Activated CD8-positive, alpha-beta memory T cell treated with anti-CD3 and anti-CD28 coated beads for 24 hours (primary cell): ENCODE data around the gene ZNF583.

Source experiments
- DNase-seq: peaks from one replicate; pipeline ENCODE4 v3.0.0-alpha.2; 2020

ZNF583 gene

DNA sequence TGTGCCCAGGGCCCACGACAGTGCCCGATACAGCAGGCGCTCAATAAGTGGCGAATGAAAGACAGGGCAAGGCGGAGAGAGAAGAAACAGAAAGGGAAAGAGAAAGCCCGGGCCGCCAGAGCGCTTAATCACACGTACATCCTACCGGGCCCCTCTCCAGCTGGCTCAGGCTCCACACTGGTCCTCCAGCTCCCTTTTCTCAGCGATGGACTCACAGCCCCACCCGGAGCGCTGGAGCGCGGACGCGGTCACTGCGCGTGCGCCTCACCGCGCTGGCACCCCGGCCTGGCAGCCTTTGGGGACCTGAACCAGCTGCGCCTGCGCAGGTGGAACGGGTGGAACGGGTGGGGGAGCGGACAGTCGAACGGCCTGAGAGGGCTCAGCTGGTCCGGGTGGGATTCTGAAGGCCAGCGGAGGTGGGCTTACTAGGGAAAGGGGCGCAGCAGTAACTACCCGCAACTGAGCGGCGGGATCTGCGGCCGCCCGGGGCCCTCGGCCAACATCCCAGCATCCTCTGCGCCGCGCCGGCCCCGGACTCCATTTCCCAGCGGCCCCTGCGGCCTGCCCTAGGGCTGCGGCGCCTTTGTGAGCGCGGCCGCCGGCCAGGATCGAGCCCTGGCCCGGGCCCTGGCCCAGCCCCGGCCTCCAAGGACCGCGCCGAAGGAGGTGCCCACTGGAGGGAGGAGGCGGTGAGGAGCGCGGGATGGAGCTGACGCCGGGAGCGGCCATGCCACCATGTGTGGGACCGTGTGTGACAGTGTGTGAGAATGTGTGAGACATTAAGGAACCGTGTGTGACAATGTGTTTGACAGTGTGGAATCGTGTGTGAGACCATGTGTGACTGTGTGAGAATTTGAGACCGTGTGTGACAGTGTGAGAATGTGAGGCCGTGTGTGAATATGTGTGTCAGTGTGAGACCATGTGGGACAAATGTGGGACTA lies at the start of gene ZNF583:
ZNF583 (plus strand) TSS at position 569 of the 941 bp plus-strand sequence. CDS start 2,783 bp downstream, outside the sequence.
- DNase-seq = peak; percentile 97

DNA sequence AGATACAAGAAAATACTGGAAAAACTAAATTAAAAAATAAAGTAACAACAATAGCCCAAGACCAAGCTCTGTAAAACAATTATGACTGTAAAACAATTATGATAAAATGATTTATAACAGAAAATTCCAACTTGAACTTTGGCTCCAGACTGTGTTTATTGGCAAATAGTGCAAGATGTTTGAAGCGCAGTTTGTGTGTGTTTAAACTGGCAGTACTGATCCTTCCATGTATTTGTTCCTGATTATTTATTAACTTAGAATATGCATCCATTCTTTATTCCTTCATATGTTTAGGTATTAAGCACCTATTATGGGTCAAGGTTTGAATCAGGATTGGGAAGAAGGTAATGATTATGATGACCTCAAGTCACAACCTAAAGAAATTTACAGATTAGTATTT lies 48.6 kb upstream of the ZNF583 start:
- no peak for DNase-seq

DNA sequence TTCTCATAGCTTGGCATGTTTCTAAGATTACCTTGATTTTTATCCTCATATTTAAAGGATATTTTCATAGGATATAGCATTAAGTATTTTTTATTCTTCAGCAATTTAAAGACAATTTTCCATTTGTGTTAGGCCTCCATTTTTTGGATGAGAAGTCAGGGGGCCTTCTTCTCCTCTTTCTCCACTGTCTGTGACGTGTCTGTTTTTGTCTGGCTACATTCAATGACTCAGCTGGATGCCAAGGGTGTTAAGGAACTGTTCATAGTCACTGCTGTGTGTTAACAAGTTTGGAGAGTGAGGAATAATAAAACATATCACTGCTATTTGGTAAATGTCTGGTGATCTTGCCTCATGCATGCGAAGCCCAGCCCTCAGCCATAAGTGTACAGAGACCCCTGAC lies 47.2 kb upstream of the ZNF583 start:
- DNase-seq = no peak

DNA sequence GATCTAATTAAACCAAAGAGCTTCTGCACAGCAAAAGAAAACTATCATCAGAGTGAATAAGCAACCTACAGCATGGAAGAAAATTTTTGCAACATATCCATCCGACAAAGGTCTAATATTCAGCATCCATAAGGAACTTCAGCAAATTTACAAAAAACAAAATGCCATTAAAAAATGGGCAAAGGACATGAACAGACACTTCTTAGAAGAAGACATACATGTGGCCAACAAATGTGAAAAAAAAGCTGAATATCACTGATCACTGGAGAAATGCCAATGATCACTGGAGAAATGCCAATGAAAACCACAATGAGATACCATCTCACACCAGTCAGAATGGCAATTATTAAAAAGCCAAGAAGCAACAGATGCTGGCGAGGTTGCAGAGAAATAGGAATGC lies 43.3 kb upstream of the ZNF583 start:
- no peak for DNase-seq

DNA sequence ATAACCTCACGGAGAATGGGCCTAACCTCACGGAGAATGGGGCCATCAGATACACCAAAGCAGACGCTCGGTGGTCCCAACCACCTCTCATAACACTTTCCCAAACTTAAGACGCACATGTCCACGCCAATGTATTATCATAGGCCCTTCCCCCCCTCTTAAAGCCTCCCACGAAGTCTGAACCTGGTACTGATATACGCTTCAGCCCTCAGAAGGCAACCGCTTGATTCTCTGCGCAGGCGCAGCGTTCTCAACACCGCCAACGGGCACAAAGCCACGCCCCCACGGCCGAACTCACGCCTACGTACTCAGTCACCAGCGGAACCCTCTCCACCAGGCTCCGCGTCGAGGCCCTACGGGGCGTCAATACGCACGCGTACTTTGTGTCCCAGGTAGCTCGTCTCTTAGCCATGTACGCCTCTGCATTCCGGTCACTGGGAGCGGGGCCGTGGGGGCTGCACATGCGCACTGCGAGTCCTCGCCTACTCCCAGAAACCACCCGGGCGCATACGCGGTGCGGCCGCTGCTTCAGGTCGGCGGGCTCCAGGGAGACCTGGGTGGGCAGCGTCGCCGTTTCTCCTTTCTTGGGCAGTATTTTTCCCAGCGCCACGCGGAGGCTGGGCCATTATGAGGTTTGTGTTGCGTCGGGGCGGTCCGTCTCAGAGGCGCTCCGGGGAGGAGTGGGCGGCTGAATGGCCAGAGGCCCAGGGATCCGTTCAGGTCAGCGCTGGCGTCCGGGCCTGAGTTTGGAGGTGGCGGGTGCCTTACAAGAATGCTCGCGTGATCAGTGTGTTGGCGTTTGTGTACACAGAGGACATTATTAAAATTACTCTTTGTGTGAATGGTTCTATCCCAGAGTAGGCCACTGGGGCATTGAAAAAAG lies 36.1 kb upstream of the ZNF583 start:
- DNase-seq = peak; percentile 91

DNA sequence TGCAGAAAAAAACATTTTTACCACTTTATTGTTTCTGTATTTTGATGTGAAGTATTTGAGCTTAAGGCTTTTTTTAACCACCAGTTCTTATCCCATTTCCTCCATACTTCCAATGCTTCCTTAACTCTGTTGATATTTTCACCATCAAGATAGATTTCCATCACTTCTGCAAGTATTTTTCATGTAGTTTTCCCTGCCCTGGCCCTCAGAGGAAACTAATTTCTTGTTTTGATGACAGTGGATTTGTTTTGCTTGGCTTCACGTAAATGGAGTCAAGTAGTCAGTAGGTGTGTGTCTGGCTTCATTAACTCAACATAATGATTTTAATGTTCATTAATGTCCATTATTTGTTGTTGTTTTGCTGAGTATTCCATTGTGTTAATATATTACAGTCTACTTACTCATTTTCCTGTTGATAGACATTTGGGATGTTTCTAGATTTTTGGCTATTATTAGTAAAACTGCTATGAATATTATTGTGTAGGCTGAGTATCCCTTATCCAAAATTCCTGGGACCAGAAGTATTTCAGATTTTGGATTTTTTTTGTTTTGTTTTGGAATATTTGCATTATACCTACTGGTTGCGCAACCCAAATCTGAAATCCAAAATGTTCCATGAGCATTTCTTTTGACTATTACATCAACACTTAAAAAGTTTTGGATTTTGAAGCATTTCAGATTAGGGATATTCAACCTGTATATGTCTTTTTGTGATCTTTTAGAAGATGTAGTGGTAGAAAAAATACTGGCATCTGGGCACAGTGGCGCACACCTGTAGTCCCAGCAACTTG lies 34.1 kb upstream of the ZNF583 start:
- no peak for DNase-seq

DNA sequence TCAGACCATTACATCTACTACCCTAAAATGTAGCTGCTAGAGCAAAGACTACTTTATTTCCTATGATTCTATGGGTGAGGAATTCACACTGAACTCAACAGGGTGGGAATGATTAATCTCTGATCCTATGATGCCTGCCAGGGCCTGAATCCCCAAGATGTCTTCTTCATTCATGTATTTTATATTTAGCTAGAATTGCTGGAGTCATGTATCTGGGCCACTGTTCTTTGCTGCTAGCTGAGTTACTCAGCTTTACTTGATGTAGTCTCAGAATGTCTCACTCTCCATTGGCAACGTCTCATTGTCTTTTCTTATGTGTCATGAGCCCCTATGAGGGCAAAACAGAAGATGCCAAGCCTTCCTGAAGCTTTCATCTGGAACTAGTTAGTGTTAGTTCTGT lies 31.9 kb upstream of the ZNF583 start:
- no peak for DNase-seq

DNA sequence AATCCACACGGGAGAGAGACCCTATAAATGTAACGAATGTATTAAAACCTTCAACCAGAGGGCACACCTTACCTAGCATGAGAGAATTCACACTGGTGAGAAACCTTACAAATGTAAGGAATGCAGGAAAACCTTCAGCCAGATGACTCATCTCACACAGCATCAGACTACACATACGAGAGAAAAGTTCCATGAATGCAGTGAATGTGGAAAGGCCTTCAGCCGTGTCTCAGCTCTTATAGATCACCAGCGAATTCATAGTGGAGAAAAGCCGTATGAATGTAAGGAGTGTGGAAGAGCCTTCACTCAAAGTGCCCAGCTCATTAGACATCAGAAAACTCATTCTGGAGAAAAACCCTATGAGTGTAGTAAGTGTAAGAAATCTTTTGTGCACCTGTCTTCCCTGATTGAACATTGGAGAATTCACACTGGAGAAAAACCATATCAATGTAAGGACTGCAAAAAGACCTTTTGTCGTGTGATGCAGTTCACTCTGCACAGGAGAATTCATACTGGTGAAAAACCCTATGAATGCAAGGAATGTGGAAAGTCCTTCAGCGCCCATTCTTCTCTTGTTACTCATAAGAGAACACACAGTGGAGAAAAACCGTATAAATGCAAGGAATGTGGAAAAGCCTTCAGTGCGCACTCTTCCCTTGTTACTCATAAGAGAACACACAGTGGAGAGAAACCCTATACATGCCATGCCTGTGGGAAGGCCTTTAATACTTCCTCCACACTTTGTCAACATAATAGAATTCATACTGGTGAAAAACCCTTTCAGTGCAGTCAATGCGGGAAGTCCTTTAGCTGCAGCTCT lies 26.8 kb upstream of the ZNF583 start:
- DNase-seq = no peak

DNA sequence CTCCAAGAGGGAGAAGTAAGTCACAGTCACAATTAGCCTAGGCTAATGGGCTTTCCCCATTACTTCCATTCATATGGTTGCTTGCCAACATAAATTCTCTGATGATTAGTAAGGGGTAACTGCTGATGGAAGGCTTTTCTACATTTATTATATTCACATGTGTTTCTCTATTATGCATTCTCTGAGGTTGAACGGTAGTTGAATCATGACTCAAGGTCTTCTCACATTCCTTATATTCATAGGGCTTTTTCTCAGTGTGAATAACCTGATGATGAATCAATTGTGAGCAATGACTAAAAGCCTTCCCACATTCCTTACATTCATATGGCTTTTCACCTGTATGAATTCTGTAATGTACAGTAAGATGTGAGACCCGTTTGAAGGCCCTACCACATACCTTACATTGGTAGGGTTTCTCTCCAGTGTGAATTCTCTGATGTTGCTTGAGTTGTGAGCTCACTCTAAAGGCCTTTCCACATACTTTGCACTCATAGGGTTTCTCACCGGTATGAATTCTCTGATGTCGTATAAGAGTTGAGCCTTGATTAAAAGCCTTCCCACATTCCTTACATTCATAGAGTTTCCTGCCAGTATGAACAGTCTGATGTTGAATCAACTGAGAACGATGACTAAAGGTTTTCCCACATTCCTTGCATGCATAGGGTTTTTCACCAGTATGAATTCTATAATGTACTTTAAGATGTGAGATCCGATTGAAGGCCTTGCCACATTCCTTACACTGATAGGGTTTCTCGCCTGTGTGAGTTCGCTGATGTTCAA lies 20.1 kb upstream of the ZNF583 start:
- DNase-seq = no peak

DNA sequence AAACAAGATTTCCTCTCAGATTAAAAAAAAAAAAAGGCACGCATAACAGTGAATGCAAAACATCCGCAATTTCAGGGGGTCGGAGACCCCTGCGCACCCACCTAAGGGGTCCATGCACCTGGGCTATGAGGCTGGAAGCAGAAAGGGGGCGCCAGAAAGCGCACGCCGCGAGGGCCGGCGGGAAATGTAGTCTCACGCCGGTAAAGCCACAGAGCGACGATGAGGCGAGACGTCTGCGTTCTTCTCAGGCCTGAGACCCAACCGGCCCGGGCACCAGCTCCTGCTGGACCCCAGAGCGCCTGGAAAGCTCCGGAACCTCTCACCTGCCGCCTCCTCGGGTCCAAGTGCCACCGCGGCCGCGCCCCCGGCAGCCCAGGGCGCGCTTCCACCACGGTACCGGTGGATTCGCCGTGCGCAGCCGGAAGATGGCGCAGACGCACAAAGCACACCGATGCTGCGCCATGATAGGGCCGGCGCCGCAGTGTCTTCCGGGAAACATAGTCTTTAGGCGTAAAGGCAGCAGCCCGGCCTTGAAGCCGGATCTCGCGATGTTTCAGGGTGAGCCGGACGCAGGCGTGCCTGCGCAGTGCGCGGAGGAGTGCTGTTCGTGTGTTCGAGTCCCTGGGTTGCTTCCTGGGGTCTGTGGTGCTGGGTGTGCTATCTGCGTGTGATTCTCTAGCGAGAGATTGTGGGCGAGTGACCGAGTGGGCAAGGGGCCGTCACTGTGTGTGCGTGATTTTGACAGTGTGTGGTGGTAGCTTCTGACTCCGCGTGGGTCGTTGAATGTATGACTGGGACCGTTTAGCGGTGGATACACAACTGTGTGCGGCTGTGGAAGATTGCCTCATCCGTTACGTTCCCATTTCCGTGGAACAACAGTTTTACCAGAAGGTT lies 10.8 kb upstream of the ZNF583 start, which contains the start of gene ZNF582:
ZNF582 (minus strand) TSS at position 416 of the 894 bp plus-strand sequence. CDS start 1,782 bp downstream, outside the sequence.
- DNase-seq = peak; percentile 93

DNA sequence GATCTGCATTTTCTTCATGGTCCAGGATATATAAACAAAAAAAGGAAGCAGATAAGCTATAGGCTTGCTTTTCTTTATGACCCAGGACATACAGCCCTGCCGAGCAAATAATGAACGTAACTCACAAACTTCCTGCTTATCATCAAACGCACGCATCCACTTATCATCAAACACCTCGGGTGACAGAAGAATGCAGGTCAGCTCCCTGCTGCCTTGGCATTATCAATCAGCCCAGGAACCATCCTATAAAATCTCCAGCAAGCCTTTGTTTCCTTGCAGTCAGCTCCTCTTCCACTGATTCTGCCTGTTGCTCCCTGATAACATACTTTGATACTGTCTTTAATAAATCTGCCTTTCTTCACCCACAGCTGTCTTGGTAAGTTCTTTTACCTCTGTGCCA lies 5.3 kb upstream of the ZNF583 start:
- DNase-seq = no peak

DNA sequence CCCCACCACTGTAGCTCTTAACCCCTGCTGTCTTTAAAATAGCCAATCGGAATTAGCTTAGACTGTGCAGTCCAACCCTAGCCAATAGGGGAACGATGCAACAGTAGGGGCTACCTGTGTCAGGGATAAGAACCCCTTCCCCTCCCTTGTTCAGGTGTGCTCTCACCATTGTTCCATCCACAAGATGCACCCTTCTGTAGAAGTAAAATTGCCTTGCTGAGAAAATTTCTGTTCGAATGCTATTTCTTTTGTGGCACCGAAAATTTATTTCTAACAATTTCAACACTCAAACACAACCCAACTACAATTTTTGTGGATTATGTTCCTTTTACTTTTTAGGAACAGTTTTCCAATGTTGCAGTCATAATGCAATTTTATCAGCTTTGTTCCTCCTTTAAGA lies 3.6 kb upstream of the ZNF583 start:
- DNase-seq = no peak

DNA sequence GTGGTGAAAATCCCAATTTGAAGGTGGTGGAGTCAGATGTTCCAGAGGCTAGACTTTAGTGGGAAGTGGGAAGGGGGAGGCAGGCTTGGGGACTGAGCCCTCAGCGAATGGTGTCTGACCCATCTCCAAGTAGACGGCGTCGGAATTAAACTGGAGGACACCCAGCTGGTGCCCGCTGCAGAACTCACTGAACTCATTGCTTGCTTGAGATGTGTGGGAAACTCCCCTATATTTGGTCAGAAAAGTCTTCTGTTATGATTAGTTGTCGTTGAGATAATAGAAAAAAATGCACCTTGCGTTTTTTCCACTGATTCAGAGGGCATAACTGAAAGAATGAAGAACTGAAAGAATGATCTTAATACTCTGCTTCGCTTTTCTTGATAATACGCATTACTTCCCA lies 871 bp upstream of the ZNF583 start:
- DNase-seq = no peak

DNA sequence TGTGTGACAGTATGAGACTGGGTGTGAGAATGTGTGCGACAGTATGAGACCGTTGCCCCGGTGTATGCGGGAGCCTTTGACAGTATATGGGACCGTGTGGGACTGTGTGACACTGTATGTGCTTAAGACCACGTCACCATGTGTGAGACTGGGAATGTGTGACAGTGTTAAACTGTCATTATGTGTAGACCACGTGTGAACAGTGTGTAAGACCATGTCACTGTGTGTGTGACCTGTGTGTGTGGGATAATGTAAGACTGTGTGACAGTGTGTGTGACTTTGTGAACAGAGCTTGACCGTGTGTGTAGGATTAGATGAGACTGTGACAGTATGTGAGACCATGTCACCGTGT lies 549 bp downstream of the ZNF583 start:
- DNase-seq = no peak

DNA sequence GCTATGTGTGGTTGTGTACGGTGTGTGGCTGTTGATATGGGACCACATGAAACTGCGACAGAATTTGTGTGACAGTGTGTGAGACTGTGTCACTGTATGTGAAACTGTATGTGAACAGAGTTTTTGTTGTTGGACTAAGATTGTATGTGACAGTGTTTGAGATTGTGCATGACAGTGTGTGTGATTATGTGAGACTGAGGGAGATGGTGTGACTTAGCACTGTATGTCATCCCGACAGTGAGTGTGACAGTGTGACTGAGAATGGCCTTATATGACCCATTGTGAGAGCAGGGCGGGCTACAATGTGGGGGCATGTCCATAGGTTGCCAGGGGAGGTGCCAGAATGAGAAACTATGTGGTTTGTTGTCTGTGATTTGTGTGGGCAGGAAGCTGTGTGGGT lies 930 bp downstream of the ZNF583 start:
- no peak for DNase-seq

DNA sequence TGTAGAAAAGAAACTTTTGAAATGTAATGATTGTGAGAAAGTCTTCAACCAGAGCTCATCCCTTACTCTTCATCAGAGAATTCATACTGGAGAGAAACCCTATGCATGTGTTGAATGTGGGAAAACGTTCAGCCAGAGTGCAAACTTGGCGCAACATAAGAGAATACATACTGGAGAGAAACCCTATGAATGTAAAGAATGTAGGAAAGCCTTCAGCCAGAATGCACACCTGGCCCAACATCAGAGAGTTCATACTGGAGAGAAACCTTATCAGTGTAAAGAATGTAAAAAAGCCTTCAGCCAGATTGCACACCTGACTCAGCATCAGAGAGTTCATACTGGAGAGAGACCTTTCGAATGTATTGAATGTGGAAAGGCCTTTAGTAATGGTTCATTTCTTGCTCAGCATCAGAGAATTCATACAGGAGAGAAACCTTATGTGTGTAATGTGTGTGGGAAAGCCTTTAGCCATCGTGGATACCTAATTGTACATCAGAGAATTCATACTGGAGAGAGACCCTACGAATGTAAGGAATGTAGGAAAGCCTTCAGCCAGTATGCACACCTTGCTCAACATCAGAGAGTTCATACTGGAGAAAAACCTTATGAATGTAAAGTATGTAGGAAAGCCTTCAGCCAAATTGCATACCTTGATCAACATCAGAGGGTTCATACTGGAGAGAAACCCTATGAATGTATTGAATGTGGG lies 19.3 kb downstream of the ZNF583 start:
- DNase-seq = no peak

DNA sequence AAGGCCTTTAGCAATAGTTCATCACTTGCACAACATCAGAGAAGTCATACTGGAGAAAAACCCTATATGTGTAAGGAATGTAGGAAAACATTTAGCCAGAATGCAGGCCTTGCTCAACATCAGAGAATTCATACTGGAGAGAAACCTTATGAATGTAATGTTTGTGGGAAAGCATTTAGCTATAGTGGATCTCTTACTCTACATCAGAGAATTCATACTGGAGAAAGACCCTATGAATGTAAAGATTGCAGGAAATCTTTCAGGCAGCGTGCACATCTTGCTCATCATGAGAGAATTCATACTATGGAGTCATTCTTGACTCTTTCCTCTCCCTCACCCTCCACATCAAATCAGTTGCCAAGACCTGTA lies 19.8 kb downstream of the ZNF583 start:
- DNase-seq = no peak

DNA sequence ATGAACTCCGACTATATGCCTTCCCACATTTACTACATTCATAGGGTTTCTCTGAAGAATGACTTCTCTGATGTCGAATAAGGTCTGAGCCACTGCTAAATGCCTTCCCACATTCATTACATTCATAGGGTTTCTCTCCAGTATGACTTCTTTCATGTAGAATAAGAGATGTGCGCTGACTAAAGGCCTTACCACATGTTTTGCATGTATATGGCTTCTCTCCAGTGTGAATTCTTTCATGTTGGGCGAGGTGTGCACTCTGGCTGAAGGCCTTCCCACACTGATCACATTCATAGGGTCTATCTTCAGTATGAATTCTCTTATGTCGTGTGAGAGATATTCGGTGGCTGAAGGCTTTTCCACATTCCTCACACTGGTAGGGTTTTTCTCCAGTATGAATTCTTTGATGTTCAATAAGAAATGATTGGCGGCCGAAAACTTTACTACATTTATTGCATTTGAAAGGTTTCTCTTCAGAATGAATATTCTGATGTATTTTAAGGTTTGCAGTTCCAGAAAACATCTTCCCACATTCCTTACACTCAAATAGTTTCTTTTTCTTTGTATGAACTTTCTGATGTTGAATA lies 37.2 kb downstream of the ZNF583 start:
- DNase-seq = no peak

DNA sequence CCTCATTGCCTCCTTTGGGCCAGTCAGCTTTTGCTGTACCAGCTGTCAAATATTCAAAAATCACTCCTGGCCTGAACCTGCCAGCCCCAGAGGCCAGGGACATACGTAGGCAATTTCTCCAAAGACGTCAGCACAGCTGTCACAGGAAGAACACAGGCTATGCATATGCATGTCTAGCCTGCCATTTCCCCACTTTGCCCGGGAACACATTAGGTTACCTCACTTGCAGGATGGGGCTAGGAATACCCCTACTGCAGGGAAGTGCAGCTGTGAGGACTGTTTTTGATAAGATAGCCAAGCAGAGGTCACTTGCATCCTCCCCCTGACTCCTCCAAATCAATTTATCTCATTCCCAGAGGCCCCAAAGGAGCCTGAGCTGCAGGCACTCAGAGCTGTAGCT lies 70.2 kb downstream of the ZNF583 start:
- no peak for DNase-seq
